Measurements from ENCODE around the gene DPP6. TPM values are rescaled to one million over a fixed set of nuclear protein-coding genes. Genes with fewer than 3 reads are reported as not detected.

Gene DPP6
- total and polyA plus RNA-seq, 2 of the 8 experiments (the other 6 are each of a cell fraction or from before 2014, with no cell fraction given), result 4.7 to 6.8 TPM

DNA sequence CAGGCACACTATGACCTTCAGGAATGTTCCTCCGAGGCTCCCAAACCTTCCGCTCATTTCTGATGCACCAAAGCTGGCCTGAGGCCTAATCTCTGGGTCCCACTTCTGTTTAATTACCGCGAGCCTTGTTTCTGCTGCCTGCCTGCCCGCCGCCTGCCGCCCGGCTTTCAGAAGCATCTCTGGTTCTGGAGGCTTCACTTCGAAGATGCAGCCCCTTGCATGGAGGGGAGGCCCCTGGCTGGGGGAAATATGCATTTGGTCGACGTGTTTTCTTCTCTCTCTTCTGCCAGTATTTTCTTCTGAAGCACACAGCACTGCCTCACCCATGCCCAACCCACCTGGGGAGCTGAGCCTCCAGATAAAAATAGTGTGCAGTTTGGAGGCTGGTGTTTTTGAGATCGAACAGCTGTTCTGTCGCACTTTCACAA is 783.8 kb downstream of the DPP6 start:
- H3K4me2 ChIP-seq (ENCODE audit: insufficient read depth in 1 of 2, low read depth in 2 of 2, low read length in 2 of 2), result no peak overlapping the region
- no peaks in the 10 kb centered on the region for H3K36me3 ChIP-seq (ENCODE audit: control insufficient read depth in 2 of 4, insufficient read depth in 4 of 4, low read length in 3 of 4)
- peaks cover 4% of the 10 kb centered on the region; the same call in 1 of the 2 replicates for H3K23me2 ChIP-seq (ENCODE audit: low read depth, low read length)
- H2BK15ac ChIP-seq (ENCODE audit: low read length), result no peak overlapping the region
- no peaks in the 10 kb centered on the region for H3K79me1 ChIP-seq (ENCODE audit: low read depth, low read length)
- H3K14ac ChIP-seq (ENCODE audit: insufficient read length), result no peak overlapping the region
- H3K4ac ChIP-seq (replicated peaks; ENCODE audit: insufficient read length, low read depth, low read length), result no peak overlapping the region
- no peaks in the 10 kb centered on the region; a peak in 1 of 7 replicates for H3K4me1 ChIP-seq (replicated peaks in 1 of 4; ENCODE audit: control insufficient read depth in 3 of 4, insufficient read depth in 4 of 4, low read length in 3 of 4)
- no peak overlapping the region for H3K56ac ChIP-seq (replicated peaks; ENCODE audit: insufficient read length, low read depth, low read length)
- H2BK12ac ChIP-seq (ENCODE audit: low read depth, low read length), result no peak overlapping the region
- no peak overlapping the region for H3K4me3 ChIP-seq (ENCODE audit: extremely low read depth in 1 of 4, insufficient read depth in 2 of 4, low read depth in 3 of 4, low read length in 4 of 4)
- H3K27ac ChIP-seq (ENCODE audit: low read depth, low read length), result no peak overlapping the region
- no peak overlapping the region for H3K9ac ChIP-seq (replicated peaks in 1 of 4; ENCODE audit: extremely low read depth in 1 of 4, low read depth in 3 of 4, low read length in 3 of 4)
- H4K8ac ChIP-seq (ENCODE audit: extremely low read depth, insufficient read depth, low read length), result no peak overlapping the region; the same call in 1 of the 2 replicates
- no peaks in the 10 kb centered on the region for H3K27me3 ChIP-seq (replicated peaks in 1 of 4; ENCODE audit: control insufficient read depth in 3 of 4, extremely low read depth in 1 of 4, insufficient read depth in 3 of 4, low read length in 3 of 4)
- no peaks in the 10 kb centered on the region for H3K79me2 ChIP-seq (ENCODE audit: control insufficient read depth in 1 of 2, insufficient read depth in 2 of 2, low read length in 2 of 2)
- H2AFZ ChIP-seq (ENCODE audit: low read length), result no peak overlapping the region
- H3K23ac ChIP-seq (ENCODE audit: insufficient read length), result no peak overlapping the region
- no peak overlapping the region for H2AK5ac ChIP-seq (ENCODE audit: low read depth, low read length)
- 88% methylated on average over 13 of the region's 13 CpGs; no CpG with 5 or more reads in 1 of the 2 experiments for WGBS, 2 experiments (ENCODE audit: extremely low coverage in 1 of 2, insufficient coverage in 1 of 2, insufficient read length in 1 of 2, insufficient replicate concordance in 2 of 2, low coverage in 1 of 2, low lambda C conversion rate in 2 of 2, missing lambda C conversion rate in 1 of 2)
- H3K9me3 ChIP-seq (ENCODE audit: insufficient read depth in 2 of 2, low read depth in 1 of 2, low read length in 1 of 2), result no peaks in the 10 kb centered on the region
- POLR2A ChIA-PET (ENCODE audit: partially characterized antibody), result no interaction called here
- no peak overlapping the region for H2BK5ac ChIP-seq (ENCODE audit: low read depth, low read length)
- CTCF ChIA-PET (ENCODE audit: partially characterized antibody), result interaction anchor here (1.6 to 4.5 kb wide), 2 partner anchors 9 to 79 kb away, joined by 7 to 20 read pairs; no protein-coding TSS in a partner anchor
- no peak overlapping the region for H2BK20ac ChIP-seq (ENCODE audit: low read length)
- FAIRE-seq (no peak), DNase-seq (ENCODE audit: low read depth in 1 of 2, low spot score in 2 of 2) (no peak)
- H2BK120ac ChIP-seq (replicated peaks; ENCODE audit: low read depth, low read length), result no peak overlapping the region
- no peak overlapping the region for H4K5ac ChIP-seq (ENCODE audit: insufficient read length, low read depth, low read length)
- H3K18ac ChIP-seq (ENCODE audit: extremely low read depth, low read length), result no peak overlapping the region
- H4K91ac ChIP-seq (replicated peaks; ENCODE audit: insufficient read length, low read length), result no peak overlapping the region
- peaks cover 0 to 4% of the 10 kb centered on the region in 2 experiments for H4K20me1 ChIP-seq (replicated peaks in 1 of 2; ENCODE audit: control insufficient read depth in 1 of 2, insufficient read depth in 2 of 2, low read length in 2 of 2)
- TF ChIP-seq, protein P1, sequence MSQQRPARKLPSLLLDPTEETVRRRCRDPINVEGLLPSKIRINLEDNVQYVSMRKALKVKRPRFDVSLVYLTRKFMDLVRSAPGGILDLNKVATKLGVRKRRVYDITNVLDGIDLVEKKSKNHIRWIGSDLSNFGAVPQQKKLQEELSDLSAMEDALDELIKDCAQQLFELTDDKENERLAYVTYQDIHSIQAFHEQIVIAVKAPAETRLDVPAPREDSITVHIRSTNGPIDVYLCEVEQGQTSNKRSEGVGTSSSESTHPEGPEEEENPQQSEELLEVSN (IDR thresholded peaks at IDR 0.05), result no peak
- TF ChIP-seq TAF7 (optimal IDR thresholded peaks at IDR 0.05; ENCODE audit: borderline replicate concordance, low read depth, low read length), result no peak
- TF ChIP-seq JUND (IDR thresholded peaks at IDR 0.05; ENCODE audit: low read length), result no peak
- no peak for TF ChIP-seq KDM4A (IDR thresholded peaks at IDR 0.05; ENCODE audit: low read depth, low read length, severe bottlenecking)
- no peak for TF ChIP-seq BCL11A (IDR thresholded peaks at IDR 0.05; ENCODE audit: low read depth in 2 of 2, low read length in 2 of 2)
- TF ChIP-seq, protein P2, sequence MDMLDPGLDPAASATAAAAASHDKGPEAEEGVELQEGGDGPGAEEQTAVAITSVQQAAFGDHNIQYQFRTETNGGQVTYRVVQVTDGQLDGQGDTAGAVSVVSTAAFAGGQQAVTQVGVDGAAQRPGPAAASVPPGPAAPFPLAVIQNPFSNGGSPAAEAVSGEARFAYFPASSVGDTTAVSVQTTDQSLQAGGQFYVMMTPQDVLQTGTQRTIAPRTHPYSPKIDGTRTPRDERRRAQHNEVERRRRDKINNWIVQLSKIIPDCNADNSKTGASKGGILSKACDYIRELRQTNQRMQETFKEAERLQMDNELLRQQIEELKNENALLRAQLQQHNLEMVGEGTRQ (IDR thresholded peaks at IDR 0.05; ENCODE audit: low read length), result no peak
- no peak for TF ChIP-seq YY1 (IDR thresholded peaks at IDR 0.05; ENCODE audit: low read depth, low read length)
- no peak for TF ChIP-seq RXRA (IDR thresholded peaks at IDR 0.05; ENCODE audit: insufficient read depth, low read depth, low read length)
- TF ChIP-seq SP1 (IDR thresholded peaks at IDR 0.05; ENCODE audit: low read depth, low read length), result no peak
- TF ChIP-seq NANOG (IDR thresholded peaks at IDR 0.05; ENCODE audit: insufficient read depth, low read depth, low read length, poor library complexity, severe bottlenecking), result no peak
- no peak for TF ChIP-seq EP300 (IDR thresholded peaks at IDR 0.05; ENCODE audit: borderline replicate concordance in 1 of 2, low read depth in 2 of 2, low read length in 2 of 2)
- TF ChIP-seq CEBPB (IDR thresholded peaks at IDR 0.05; ENCODE audit: low read depth, low read length), result no peak
- no peak for TF ChIP-seq CREB1 (IDR thresholded peaks at IDR 0.05)
